ENCODE measurements around the gene MYO15B.
A peak's percentile ranks its signal among the peaks of the same experiment; 100 is the strongest.

MYO15B gene

GRCh38 chr17:75614006-75614405, 26.4 kb downstream of the MYO15B start:
- Histone ChIP-seq H3K9me2 (replicated peaks; ENCODE audit: insufficient read depth, low read length) (no peaks in the 10 kb centered on the region), H3K9ac (ENCODE audit: low read length) (no peak overlapping the region), H3F3A (ENCODE audit: insufficient read depth, low read length) (no peaks in the 10 kb centered on the region), H3K27me3 (replicated peaks; ENCODE audit: insufficient read depth, low read length) (peaks cover 91% of the 10 kb centered on the region), H3K27ac (ENCODE audit: low read length) (no peak overlapping the region), H3K4me1 (ENCODE audit: low read length) (no peaks in the 10 kb centered on the region), H3K9me3 (replicated peaks; ENCODE audit: insufficient read depth, low read length) (no peaks in the 10 kb centered on the region), H3K4me3 (ENCODE audit: low read length) (no peak overlapping the region), H3K36me3 (replicated peaks; ENCODE audit: insufficient read depth, low read length) (no peaks in the 10 kb centered on the region), H3K4me2 (ENCODE audit: low read depth, low read length) (no peak overlapping the region), H2AFZ (ENCODE audit: low read length) (no peak overlapping the region), H4K20me1 (ENCODE audit: insufficient read depth, low read length) (no peaks in the 10 kb centered on the region), H3K79me2 (ENCODE audit: low read length) (no peaks in the 10 kb centered on the region)
- DNase-seq = no peak
- TF ChIP-seq CTCF (IDR thresholded peaks at IDR 0.05; ENCODE audit: low read length) (peak; percentile 20; the same call in 1 of the 2 replicates), EZH2 (optimal IDR thresholded peaks at IDR 0.05; ENCODE audit: low read depth, low read length) (no peak), EZH2phosphoT487 (IDR thresholded peaks at IDR 0.05; ENCODE audit: low read length) (no peak)

- DNase-seq = no peak
- TF ChIP-seq EZH2 (optimal IDR thresholded peaks at IDR 0.05; ENCODE audit: low read depth, low read length) (no peak), EZH2phosphoT487 (IDR thresholded peaks at IDR 0.05; ENCODE audit: low read length) (no peak)
- H3K36me3 ChIP-seq (replicated peaks; ENCODE audit: insufficient read depth, low read length) = no peaks in the 10 kb centered on the region
- H4K20me1 ChIP-seq (ENCODE audit: insufficient read depth, low read length) = no peaks in the 10 kb centered on the region
- no peak overlapping the region for H3K27ac ChIP-seq (ENCODE audit: low read length)
- no peak overlapping the region for H2AFZ ChIP-seq (ENCODE audit: low read length)
- no peak overlapping the region for H3K4me2 ChIP-seq (ENCODE audit: low read depth, low read length)
- no peaks in the 10 kb centered on the region for H3F3A ChIP-seq (ENCODE audit: insufficient read depth, low read length)
- no peaks in the 10 kb centered on the region for H3K9me3 ChIP-seq (replicated peaks; ENCODE audit: insufficient read depth, low read length)
- H3K4me3 ChIP-seq (ENCODE audit: low read length) = no peak overlapping the region
- H3K79me2 ChIP-seq (ENCODE audit: low read length) = no peaks in the 10 kb centered on the region
- H3K4me1 ChIP-seq (ENCODE audit: low read length) = no peaks in the 10 kb centered on the region
- H3K9ac ChIP-seq (ENCODE audit: low read length) = no peak overlapping the region
- peaks cover 97% of the 10 kb centered on the region for H3K27me3 ChIP-seq (replicated peaks; ENCODE audit: insufficient read depth, low read length)
- no peaks in the 10 kb centered on the region for H3K9me2 ChIP-seq (replicated peaks; ENCODE audit: insufficient read depth, low read length)
Measured at GRCh38 chr17:75614556-75615270, 27.1 kb downstream of the MYO15B start.

GRCh38 chr17:75615301-75615700, 27.7 kb downstream of the MYO15B start:
- H3K36me3 ChIP-seq (replicated peaks; ENCODE audit: insufficient read depth, low read length) = no peaks in the 10 kb centered on the region
- H3K27me3 ChIP-seq (replicated peaks; ENCODE audit: insufficient read depth, low read length) = peaks cover 97% of the 10 kb centered on the region

More at GRCh38 chr17:75615301-75615700, 27.7 kb downstream of the MYO15B start:
- H3K4me1 ChIP-seq (ENCODE audit: low read length) = no peaks in the 10 kb centered on the region
- H3K9me2 ChIP-seq (replicated peaks; ENCODE audit: insufficient read depth, low read length) = no peaks in the 10 kb centered on the region
- H2AFZ ChIP-seq (ENCODE audit: low read length) = no peak overlapping the region
- no peaks in the 10 kb centered on the region for H3K79me2 ChIP-seq (ENCODE audit: low read length)
- H3K27ac ChIP-seq (ENCODE audit: low read length) = no peak overlapping the region
- H3K9me3 ChIP-seq (replicated peaks; ENCODE audit: insufficient read depth, low read length) = no peaks in the 10 kb centered on the region
- no peak overlapping the region for H3K9ac ChIP-seq (ENCODE audit: low read length)
- H3K4me3 ChIP-seq (ENCODE audit: low read length) = no peak overlapping the region
- H3F3A ChIP-seq (ENCODE audit: insufficient read depth, low read length) = no peaks in the 10 kb centered on the region
- TF ChIP-seq EZH2phosphoT487 (IDR thresholded peaks at IDR 0.05; ENCODE audit: low read length) (no peak), EZH2 (optimal IDR thresholded peaks at IDR 0.05; ENCODE audit: low read depth, low read length) (no peak), CTCF (IDR thresholded peaks at IDR 0.05; ENCODE audit: low read length) (no peak)
- no peaks in the 10 kb centered on the region for H4K20me1 ChIP-seq (ENCODE audit: insufficient read depth, low read length)
- DNase-seq = no peak
- no peak overlapping the region for H3K4me2 ChIP-seq (ENCODE audit: low read depth, low read length)

All from MM.1S (cell line).